Measurements from ENCODE around the gene EPYC.

EPYC gene

GRCh38 chr12:91004872-91005271 is at the start of gene EPYC:
TSS of gene EPYC (minus strand) at chr12:91004972. CDS start at chr12:91002565, 2,407 bp downstream.
- DNase-seq (ENCODE audit: low read depth, low spot score) = no peak
- Histone ChIP-seq H3K27ac (no peak within 1 kb of the TSS), H3K4me3 (no peak within 1 kb of the TSS), H3K9ac (ENCODE audit: insufficient read length) (no peak within 1 kb of the TSS), H3K36me3 (ENCODE audit: insufficient read depth, low read length) (no peaks in the 10 kb centered on the region), H3K9me3 (ENCODE audit: low read depth, low read length) (no peaks in the 10 kb centered on the region)
- TF ChIP-seq EZH2 (IDR thresholded peaks at IDR 0.05) = no peak
- TF ChIP-seq FOXP2 (optimal IDR thresholded peaks at IDR 0.05; ENCODE audit: control extremely low read depth, extremely low read length, insufficient read depth) = no peak
- TF ChIP-seq POLR2AphosphoS5 (IDR thresholded peaks at IDR 0.05; ENCODE audit: borderline replicate concordance, low read depth, low read length) = no peak

- H3K9ac ChIP-seq (ENCODE audit: insufficient read length) = no peak overlapping the region
- DNase-seq (ENCODE audit: low read depth, low spot score) = no peak
- TF ChIP-seq POLR2AphosphoS5 (IDR thresholded peaks at IDR 0.05; ENCODE audit: borderline replicate concordance, low read depth, low read length) (no peak), FOXP2 (optimal IDR thresholded peaks at IDR 0.05; ENCODE audit: control extremely low read depth, extremely low read length, insufficient read depth) (no peak), EZH2 (IDR thresholded peaks at IDR 0.05) (no peak)
- no peak overlapping the region for H3K4me3 ChIP-seq
- H3K9me3 ChIP-seq (ENCODE audit: low read depth, low read length) = no peaks in the 10 kb centered on the region
- no peaks in the 10 kb centered on the region for H3K36me3 ChIP-seq (ENCODE audit: insufficient read depth, low read length)
- no peak overlapping the region for H3K27ac ChIP-seq
These were observed 49.4 kb upstream of the EPYC start for GRCh38 chr12:91053951-91054715.

- no peaks in the 10 kb centered on the region for H3K9me3 ChIP-seq (ENCODE audit: low read depth, low read length)
- DNase-seq (ENCODE audit: low read depth, low spot score) = no peak
- H3K27ac ChIP-seq = no peak overlapping the region
- no peak overlapping the region for H3K4me3 ChIP-seq
- no peak overlapping the region for H3K9ac ChIP-seq (ENCODE audit: insufficient read length)
- TF ChIP-seq EZH2 (IDR thresholded peaks at IDR 0.05) (no peak), POLR2AphosphoS5 (IDR thresholded peaks at IDR 0.05; ENCODE audit: borderline replicate concordance, low read depth, low read length) (no peak), FOXP2 (optimal IDR thresholded peaks at IDR 0.05; ENCODE audit: control extremely low read depth, extremely low read length, insufficient read depth) (no peak)
- H3K36me3 ChIP-seq (ENCODE audit: insufficient read depth, low read length) = no peaks in the 10 kb centered on the region
These were observed 47.3 kb upstream of the EPYC start for GRCh38 chr12:91052026-91052425.

GRCh38 chr12:91044586-91044985 is 39.8 kb upstream of the EPYC start:
- TF ChIP-seq EZH2 (IDR thresholded peaks at IDR 0.05) (no peak), FOXP2 (optimal IDR thresholded peaks at IDR 0.05; ENCODE audit: control extremely low read depth, extremely low read length, insufficient read depth) (no peak)
- no peak for DNase-seq (ENCODE audit: low read depth, low spot score)
- Histone ChIP-seq H3K9me3 (ENCODE audit: low read depth, low read length) (no peaks in the 10 kb centered on the region), H3K4me3 (no peak overlapping the region), H3K27ac (peak overlapping the region; percentile 13; the same call in 1 of the 2 replicates), H3K9ac (ENCODE audit: insufficient read length) (no peak overlapping the region), H3K36me3 (ENCODE audit: insufficient read depth, low read length) (no peaks in the 10 kb centered on the region)

- no peaks in the 10 kb centered on the region for H3K36me3 ChIP-seq (ENCODE audit: insufficient read depth, low read length)
- TF ChIP-seq POLR2AphosphoS5 (IDR thresholded peaks at IDR 0.05; ENCODE audit: borderline replicate concordance, low read depth, low read length) = no peak
- TF ChIP-seq EZH2 (IDR thresholded peaks at IDR 0.05) = no peak
- no peak for TF ChIP-seq FOXP2 (optimal IDR thresholded peaks at IDR 0.05; ENCODE audit: control extremely low read depth, extremely low read length, insufficient read depth)
- H3K9ac ChIP-seq (ENCODE audit: insufficient read length) = no peak overlapping the region
- H3K27ac ChIP-seq = no peak overlapping the region
- H3K9me3 ChIP-seq (ENCODE audit: low read depth, low read length) = no peaks in the 10 kb centered on the region
- H3K4me3 ChIP-seq = no peak overlapping the region
- no peak for DNase-seq (ENCODE audit: low read depth, low spot score)
These were observed 38.6 kb upstream of the EPYC start for GRCh38 chr12:91043408-91043807.

- peak overlapping the region; percentile 56 for H3K4me3 ChIP-seq
- H3K36me3 ChIP-seq (ENCODE audit: insufficient read depth, low read length) = no peaks in the 10 kb centered on the region
- no peaks in the 10 kb centered on the region for H3K9me3 ChIP-seq (ENCODE audit: low read depth, low read length)
- H3K9ac ChIP-seq (ENCODE audit: insufficient read length) = no peak overlapping the region
- DNase-seq (ENCODE audit: low read depth, low spot score) = peak; percentile 90
- peak overlapping the region; percentile 67 for H3K27ac ChIP-seq
- peak; percentile 56; the same call in 1 of the 2 replicates for TF ChIP-seq POLR2AphosphoS5 (IDR thresholded peaks at IDR 0.05; ENCODE audit: borderline replicate concordance, low read depth, low read length)
- TF ChIP-seq FOXP2 (optimal IDR thresholded peaks at IDR 0.05; ENCODE audit: control extremely low read depth, extremely low read length, insufficient read depth) = no peak
These were observed 35.5 kb upstream of the EPYC start for GRCh38 chr12:91040096-91040755.

GRCh38 chr12:91037276-91037675 is 32.5 kb upstream of the EPYC start:
- H3K36me3 ChIP-seq (ENCODE audit: insufficient read depth, low read length) = no peaks in the 10 kb centered on the region; the same call in 1 of the 2 replicates
- DNase-seq (ENCODE audit: low read depth, low spot score) = peak; percentile 93

GRCh38 chr12:91033251-91033650 is 28.5 kb upstream of the EPYC start:
- H3K9ac ChIP-seq (ENCODE audit: insufficient read length) = no peak overlapping the region
- 0 out of 2 replicates have a peak overlapping the region, but pooled peaks have one; percentile 5 for H3K4me3 ChIP-seq
- TF ChIP-seq FOXP2 (optimal IDR thresholded peaks at IDR 0.05; ENCODE audit: control extremely low read depth, extremely low read length, insufficient read depth) (no peak), EZH2 (IDR thresholded peaks at IDR 0.05) (no peak), POLR2AphosphoS5 (IDR thresholded peaks at IDR 0.05; ENCODE audit: borderline replicate concordance, low read depth, low read length) (peak; percentile 15; the same call in 1 of the 2 replicates)
- H3K9me3 ChIP-seq (ENCODE audit: low read depth, low read length) = no peaks in the 10 kb centered on the region
- H3K27ac ChIP-seq = peak overlapping the region; percentile 52; the same call in 1 of the 2 replicates
- no peaks in the 10 kb centered on the region; the same call in 1 of the 2 replicates for H3K36me3 ChIP-seq (ENCODE audit: insufficient read depth, low read length)
- peak; percentile 65 for DNase-seq (ENCODE audit: low read depth, low spot score)

More at GRCh38 chr12:91037276-91037675, 32.5 kb upstream of the EPYC start:
- H3K9me3 ChIP-seq (ENCODE audit: low read depth, low read length) = no peaks in the 10 kb centered on the region
- H3K4me3 ChIP-seq = peak overlapping the region; percentile 62
- peak overlapping the region; percentile 97 for H3K27ac ChIP-seq
- H3K9ac ChIP-seq (ENCODE audit: insufficient read length) = no peak overlapping the region
- TF ChIP-seq POLR2AphosphoS5 (IDR thresholded peaks at IDR 0.05; ENCODE audit: borderline replicate concordance, low read depth, low read length) (peak; percentile 83; the same call in 1 of the 2 replicates), EZH2 (IDR thresholded peaks at IDR 0.05) (no peak)

Measured in SK-N-MC (cell line).